Activated CD4-positive, alpha-beta T cell treated with anti-CD3 and anti-CD28 coated beads for 1 hour (primary cell): ENCODE measurements around the gene STAB1.
A peak's percentile ranks its signal among the peaks of the same experiment; 100 is the strongest.
"Not testable (repeated sequence)": the region's sequence is repeated elsewhere in the genome, so short reads cannot be mapped to it uniquely, and the experiment has no call there.

Experiments
- DNase-seq: peaks from one replicate; pipeline ENCODE4 v3.0.0-alpha.2; 2020

Gene STAB1

DNA sequence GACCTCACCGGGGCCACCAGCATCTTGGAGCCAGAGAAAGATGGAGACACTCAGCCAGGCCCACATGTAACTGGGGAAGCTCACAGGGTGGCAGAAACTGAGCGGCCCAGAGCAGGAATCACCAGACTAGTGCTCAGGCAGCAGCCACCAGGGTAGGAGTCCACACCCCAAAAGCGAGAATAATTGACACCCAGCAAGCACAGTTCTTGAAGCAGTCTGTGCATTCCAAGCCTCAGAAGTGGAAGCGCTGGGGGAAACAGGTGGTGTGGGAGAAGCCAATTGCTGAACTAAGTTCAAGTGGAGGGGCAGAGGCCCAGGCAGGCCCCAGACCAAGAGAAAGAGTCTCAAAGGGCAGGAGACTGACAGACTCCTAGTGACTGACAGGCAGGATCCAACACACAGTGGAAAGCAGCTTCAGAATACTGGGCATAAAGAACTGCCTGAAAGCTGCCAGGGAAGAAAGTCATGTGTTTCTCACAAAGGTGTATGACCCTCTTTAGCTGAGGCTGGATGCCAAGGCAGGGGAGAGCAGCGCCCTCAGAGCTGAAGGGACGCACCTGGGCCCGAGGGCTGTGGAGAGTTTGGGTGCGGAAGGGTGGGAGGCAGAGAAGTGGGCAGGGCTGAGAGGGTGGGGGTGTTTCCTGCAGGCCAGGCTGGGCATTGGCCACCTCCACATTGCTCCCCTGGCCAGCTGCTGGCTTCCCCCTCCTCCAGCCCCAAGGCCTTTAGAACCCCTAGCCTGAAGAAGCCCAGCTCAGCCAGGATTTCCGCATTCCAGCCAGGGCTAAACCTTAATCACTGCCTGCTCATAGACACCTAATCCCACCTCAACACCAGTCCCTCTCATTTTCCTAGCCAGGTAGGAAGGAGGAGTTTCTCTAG, 30.8 kb downstream of the STAB1 start:
- DNase-seq: no peak

DNA sequence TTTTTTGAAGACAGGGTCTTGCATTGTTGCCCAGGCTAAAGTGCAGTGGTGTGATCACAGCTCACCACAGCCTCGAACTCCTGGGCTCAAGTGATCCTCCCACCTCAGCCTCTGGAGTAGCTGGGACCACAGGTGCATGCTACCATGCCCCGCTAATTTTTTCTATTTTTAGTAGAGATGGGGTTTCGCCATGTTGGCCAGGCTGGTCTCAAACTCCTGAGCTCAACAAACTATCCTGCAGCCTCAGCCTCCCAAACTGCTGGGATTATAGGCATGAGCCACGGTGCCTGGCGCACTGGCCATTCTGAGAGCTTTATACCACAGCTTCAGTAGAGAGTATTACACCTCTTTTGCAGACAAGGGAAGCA, 31.5 kb downstream of the STAB1 start:
- not testable (repeated sequence) for DNase-seq

DNA sequence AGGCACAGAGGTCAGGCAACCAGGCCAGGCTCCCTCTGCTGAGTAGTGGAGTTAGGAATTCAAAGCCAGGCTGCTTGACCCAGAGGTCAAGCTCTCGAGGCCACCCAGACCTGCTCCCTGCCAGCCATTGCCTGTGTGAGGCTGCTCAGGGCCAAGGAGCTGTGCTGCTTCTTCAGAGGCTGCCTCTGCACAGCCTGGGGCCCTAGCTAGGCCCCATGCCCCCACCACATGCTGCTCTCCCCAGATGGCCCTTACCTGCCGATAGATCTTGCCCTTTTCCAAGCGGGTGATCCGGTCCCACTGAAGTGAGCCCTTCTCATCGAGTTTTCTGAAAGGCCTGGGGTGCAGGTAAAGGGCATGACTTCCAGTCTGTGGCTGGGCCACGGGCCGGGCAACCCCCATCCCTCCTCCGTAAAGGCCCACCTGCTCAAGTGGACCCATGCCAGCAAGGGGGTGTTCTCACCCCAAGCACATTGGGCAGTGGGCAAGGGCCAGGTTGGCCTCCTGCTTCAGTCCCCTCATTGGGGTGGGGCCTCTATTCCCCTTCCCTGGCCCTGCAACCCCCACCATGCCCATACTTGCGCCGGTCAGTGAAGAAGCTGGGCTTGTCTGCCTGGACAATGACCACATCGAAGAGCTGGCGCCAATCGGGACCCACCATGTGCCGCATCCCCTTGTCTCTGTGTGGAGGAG, 32.0 kb downstream of the STAB1 start:
- DNase-seq: no peak

- DNase-seq: no peak
Measured at GRCh38 chr3:52527732-52528585, 32.8 kb downstream of the STAB1 start.

DNA sequence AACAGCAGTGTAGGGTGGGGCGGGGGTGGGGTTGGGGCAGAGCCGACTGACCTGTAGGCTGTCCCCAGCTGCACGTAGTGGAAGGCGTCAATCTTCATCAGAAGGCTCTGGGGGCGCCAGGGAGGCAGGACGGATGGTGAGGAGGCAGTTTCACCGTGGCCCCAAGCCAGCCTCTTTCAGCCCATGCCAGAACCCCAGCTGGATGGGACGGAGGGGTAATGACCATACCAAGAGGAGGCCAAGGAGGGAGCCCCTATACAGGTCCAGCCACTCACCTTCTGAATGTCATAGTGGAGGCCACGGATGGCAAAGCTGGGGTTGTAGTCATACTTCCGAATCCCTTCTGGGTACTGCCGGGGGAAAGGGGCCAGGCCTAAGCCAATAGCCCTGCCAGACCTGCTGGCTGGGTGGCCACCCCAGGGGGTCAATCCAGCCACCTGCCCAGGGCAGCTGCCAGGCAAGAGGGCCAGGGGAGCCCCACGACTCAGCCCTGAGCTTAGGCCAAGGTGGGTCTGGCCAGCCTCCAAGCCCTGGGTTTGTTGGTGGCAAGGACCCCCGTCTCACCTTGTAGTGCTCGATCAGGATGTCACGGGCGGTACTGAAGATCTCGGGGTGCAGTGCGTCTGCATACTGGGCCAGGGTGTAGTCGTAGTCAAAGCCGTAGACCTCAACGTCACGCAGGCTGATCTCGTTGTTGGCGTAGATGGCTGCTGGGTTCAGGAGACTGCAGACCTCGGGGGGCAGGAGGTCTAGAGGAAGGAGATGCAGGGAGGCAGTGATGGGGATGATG, 33.6 kb downstream of the STAB1 start:
- no peak for DNase-seq

GRCh38 chr3:52529376-52530333, 34.5 kb downstream of the STAB1 start:
- no peak for DNase-seq

DNA sequence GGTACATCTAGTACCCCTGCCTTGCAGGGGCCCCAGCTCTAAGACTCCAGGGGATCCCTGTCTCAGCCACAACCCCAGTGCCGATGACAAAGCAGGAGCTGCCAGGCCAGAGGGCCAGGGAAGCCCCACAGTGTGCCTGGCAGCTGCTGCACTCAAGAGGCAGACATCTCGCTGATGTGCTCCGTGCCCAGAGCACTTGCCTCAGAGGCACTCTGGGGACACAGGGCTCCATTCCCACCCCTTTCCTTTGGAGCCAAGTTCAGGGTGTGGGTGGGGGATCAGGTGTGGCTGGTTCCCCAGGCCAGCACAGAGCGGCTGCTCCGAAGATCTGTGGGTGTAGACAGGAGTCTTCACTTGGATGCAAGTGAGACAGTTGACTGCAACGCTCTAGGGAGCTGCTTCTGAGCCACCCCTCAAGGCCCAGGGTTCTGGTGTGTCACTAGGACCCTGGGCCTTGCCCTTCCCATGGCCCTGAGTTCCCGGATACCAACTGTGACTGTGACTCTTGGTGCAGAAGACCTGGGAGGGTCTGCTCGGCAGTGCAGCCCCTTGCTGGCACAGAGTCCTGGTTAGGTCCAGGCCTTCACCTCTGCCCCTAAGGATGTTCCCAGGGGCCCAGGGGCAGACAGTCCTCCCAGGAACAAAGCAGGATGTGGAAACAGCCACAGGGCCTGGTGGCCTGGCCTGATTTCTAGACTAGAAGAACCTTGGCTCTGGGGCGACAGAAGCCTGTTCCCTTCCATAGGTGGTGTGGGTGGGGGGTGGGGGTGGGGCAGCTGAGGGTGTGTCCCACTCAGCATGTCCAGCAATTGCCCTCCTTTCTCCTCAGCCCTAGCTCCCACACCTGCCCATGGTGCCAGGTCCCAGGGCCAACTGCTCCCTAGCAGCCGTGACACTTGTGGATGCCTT, 36.0 kb downstream of the STAB1 start:
- no peak for DNase-seq

DNA sequence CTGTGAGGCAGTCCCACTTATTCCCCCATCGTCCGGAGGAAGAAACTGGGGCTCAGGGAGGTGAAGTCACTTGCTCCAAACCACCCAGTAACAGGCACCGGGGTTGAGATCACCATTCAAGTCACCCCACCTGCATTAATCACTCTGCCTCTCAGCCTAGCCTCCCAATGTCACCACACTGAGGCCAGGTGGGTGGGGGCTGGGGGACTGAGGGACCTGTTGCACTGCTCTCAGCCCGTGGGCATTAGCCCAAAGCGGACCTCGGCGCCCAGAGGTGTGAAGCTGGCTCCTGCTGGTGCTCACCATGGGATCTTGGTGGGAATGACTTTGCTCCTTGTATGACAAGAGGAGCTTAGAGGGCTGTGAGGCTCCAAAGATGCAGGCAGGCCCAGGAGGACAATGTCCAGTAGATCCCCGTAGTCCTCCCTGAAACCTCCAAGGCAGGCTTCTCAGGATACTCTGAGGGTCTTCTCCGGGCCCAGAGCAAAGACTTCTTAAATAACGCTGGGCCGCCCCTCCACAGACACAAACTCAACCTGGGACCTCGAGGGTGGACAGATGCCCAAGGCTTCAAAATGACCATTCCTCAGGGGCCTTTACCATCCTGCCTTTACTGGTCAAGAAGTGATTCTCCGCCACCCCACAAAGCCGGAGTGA, 36.9 kb downstream of the STAB1 start:
- no peak for DNase-seq

GRCh38 chr3:52532517-52532837, 37.3 kb downstream of the STAB1 start:
- DNase-seq: no peak

DNA sequence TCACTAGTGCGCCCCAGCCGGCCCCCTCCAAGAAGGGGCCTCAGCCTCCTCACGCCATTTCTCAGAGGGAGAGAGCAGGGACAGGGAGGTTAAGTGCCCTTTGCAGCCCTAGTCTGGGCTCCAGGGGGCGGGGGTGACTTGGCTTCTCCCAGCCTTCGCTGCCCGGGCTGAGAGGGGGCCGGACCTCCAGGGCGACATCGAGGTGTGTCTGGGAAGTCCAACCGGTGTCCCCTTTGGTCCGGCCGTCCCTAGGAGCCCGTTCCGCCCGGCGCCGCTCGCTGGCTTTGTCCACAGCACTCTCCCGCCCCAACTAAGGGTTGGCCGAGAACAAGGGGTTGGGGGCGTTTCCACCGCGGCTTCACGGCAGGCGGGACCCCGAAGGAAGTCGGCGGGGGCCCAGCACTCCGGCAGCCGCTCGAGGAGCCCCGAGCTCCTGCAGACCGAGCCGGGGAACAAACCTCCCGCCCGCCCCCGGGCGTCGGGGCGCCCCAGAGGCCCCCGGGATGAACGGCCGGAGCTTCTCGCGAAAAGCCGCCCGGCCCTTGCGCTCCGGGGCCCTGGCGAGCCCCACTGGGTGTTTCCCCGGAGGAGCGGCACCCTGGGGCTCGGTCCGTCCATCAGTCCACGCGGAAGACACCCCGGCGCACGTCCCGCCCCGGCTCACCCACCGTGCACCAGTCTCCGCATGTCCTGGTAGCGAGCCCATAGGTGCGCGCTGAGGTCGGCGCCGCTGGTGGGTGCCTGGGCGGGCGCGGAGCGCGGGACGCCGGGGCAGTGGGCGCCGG, 37.9 kb downstream of the STAB1 start:
- no peak for DNase-seq

DNA sequence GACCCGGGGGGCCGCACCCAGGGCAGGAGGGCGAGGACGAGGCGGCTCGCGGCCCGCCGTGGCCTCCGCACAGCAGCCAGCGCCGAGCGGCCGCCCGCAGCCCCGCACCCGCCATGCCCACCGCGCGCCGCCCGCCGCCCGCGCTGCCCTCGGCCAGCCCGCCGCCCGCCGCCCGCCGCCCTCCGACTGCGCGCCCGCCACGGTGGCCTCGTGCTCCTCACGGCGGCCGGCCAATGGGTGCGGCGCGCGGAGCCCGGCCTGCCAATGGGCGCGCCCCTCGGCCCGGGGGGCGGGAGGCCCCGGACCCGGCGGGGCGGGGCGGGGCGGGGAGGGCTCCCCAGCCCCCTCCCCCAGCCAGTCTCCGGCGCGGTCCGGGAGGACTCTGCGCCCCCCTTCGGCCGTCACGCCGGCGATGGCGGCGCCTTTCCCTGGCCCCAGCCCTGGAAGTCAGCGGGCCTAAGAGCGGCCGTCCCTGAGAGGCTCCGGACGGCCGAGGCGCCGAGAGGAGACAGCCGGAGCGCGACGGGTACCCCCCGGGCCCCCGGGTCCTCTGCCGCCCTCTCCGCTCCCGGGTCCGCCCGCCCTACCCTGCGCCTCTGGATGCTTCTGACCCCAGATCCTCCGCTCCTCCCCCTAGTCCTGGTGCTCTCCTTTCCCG, 38.6 kb downstream of the STAB1 start, which contains the start of gene NT5DC2:
TSS of gene NT5DC2 (minus strand) at position 235 of the 658 bp plus-strand sequence. CDS start at position 115, 120 bp downstream.
- DNase-seq: peak; percentile 35

- no peak for DNase-seq
Measured at GRCh38 chr3:52534281-52535183, 39.4 kb downstream of the STAB1 start.

DNA sequence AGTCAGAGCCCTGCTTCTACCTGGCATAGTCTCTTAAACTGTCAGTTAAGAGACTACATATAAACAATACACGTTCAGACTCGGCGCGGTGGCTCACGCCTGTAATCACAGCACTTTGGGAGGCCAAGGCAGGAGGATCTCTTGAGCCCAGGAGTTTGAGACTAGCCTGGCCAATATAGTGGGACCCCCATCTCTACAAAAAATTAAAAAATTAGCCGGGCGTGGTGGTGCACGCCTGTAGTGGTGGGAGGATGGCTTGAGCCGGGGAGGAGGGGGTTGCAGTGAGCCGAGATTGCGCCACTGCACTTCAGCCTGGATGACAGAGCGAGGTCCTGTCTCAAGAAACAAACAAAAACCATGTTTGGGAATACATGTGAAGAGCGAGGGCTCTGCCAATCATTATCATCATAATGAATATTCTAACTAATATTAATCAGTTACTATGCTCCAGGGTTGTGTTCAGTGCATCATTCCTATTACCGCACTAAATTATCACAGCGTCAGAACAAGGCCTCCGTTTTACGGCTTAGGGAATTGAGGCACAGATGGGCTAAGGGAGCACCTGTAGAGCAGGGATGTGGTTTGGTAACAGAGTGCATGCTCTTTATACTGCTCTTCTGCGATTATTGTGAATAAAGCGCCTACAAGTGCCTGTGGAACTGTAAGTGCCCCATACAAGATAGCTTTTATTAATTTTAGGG, 40.4 kb downstream of the STAB1 start:
- DNase-seq: no peak

DNA sequence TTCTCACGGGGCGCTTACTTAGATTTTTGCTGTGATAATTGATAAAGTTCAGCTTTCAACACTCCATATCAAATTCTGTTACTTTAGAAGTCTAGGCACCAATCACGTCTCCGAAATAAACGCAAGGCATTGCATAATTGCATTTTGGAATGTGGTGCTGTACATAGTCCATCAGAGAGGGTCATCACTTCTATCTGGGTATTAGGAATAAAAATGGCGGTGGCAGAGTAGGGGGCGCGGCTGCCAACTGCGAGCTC, 40.9 kb downstream of the STAB1 start:
- no peak for DNase-seq

DNA sequence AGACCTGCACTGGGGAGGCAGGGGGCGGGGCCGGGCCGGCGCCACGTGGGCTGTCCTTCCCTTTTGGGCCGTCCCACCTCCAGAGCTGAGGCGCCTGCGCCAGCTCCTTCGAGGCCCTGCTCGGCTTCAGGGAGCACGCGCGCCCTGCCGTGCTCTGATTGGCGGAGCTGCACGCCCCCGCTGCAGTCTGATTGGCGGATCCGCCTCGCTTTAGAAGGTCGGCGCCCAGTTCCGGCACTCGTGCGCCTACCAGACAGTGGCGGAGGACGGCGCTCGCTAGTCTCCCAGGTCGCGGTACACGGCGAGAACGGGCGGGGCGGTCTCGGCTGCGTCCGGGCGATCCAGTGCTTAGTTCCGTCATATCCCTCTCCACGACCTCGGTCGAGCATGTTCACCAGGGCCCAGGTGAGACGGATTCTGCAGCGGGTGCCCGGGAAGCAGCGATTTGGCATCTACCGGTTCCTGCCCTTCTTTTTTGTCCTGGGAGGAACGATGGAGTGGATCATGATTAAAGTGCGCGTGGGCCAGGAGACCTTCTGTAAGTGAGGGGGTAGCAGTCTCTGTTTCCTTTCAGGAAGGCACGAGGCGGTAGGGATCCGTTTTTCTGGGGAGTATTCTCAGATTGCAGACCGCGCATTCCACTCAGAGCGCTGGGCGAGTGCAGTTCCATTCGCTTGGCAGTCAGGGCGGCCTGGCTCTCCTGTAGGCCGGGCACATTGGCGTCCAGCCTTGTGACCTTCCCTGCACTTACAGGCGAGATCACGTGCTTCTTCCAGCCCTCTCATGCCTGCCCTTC, 41.4 kb downstream of the STAB1 start, which contains the start of gene UQCC5:
TSS of gene UQCC5 (plus strand) at position 237 of the 796 bp plus-strand sequence. CDS start at position 388, 151 bp downstream.
- DNase-seq: peak; percentile 96

DNA sequence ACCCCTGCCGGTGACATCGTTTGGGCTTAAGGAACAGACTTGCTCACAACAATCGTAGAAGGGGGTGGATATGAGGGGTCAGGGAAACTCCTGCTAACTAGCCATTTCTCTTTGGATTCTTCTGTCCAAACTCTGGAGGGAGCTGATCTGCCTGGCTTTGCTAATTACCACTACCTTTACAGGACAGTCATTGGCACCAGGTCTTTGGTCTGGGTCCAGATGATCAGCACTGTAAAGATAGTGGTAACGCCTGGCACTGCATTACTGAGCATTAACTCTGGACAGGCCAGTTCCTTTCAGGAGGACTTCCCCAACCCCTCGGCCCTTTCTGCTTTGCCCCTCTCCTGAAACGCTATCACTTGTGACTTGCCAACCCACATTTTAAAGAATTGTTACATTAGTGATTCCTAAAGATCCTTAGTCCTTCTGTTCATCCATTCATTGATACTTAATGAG, 42.1 kb downstream of the STAB1 start:
- no peak for DNase-seq
